HG03060 (cell line): Measurements from ENCODE around the gene NAMPT.
"Not testable (repeated sequence)": the region's sequence is repeated elsewhere in the genome, so short reads cannot be mapped to it uniquely, and the experiment has no call there.

Experiments used
- ATAC-seq: cut with Tn5 transposase; IDR thresholded peaks from one replicate; pipeline ENCODE4 v1.9.1; 2021; ENCODE audit warnings: low read depth, moderate number of reproducible peaks; ENCODE audit not compliant: unreplicated experiment

Gene NAMPT

GRCh38 chr7:106305732-106306131, 20.9 kb upstream of the NAMPT start:
- ATAC-seq: no peak

- no peak for ATAC-seq
Observed at GRCh38 chr7:106304568-106304967, 19.8 kb upstream of the NAMPT start.

DNA sequence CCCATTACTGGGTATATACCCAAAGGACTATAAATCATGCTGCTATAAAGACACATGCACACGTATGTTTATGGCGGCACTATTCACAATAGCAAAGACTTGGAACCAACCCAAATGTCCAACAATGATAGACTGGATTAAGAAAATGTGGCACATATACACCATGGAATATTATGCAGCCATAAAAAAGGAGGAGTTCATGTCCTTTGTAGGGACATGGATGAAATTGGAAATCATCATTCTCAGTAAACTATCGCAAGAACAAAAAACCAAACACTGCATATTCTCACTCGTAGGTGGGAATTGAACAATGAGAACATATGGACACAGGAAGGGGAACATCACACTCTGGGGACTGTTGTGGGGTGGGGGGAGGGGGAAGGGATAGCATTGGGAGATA, 13.8 kb upstream of the NAMPT start:
- not testable (repeated sequence) for ATAC-seq

DNA sequence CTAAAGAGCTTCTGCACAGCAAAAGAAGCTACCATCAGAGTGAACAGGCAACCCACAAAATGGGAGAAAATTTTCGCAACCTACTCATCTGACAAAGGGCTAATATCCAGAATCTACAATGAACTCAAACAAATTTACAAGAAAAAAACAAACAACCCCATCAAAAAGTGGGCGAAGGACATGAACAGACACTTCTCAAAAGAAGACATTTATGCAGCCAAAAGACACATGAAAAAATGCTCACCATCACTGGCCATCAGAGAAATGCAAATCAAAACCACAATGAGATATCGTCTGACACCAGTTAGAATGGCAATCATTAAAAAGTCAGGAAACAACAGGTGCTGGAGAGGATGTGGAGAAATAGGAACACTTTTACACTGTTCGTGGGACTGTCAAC, 13.4 kb upstream of the NAMPT start:
- ATAC-seq: not testable (repeated sequence)

DNA sequence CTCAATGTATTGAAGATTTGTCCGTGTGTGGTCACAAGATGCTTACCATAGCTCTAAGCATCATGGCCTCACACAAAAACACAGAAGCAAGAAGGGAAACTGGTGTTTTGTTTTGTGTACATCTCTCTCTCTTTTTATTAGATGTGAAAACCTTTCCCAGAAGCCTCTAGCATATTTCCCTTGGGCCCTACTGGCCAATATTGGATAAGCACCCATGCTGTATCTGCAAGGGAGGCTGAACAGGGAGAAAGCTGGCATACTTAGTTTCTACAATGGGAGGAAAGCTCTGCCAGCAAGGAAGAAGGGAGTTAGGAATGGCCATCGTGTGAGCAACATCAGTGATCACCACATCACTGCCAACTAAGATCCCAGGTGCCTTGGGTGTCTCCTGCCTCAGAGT, 9.6 kb upstream of the NAMPT start:
- no peak for ATAC-seq

- ATAC-seq: no peak
Observed at GRCh38 chr7:106291247-106291646, 6.5 kb upstream of the NAMPT start.

DNA sequence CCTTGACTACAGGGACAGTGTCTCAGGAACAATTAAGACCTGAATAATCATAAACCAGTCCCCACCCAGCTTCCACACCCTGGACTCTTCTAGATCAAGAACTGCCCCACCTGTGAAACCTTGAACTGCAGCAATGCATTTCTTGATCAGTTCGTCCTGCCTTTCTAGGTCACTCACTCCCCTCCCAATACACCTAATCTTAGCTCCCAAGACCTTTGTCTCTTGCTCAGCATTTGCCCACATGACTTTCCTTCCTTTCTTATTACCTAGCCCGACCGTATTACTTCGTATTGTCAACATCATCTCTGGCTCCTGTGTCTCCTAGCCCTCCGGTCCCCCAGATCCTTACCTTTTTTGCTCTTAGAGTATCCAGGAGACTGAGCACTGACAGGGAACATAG, 5.5 kb upstream of the NAMPT start:
- no peak for ATAC-seq

GRCh38 chr7:106289848-106290247, 5.1 kb upstream of the NAMPT start:
- ATAC-seq: no peak

GRCh38 chr7:106288263-106288662, 3.5 kb upstream of the NAMPT start:
- ATAC-seq: no peak

DNA sequence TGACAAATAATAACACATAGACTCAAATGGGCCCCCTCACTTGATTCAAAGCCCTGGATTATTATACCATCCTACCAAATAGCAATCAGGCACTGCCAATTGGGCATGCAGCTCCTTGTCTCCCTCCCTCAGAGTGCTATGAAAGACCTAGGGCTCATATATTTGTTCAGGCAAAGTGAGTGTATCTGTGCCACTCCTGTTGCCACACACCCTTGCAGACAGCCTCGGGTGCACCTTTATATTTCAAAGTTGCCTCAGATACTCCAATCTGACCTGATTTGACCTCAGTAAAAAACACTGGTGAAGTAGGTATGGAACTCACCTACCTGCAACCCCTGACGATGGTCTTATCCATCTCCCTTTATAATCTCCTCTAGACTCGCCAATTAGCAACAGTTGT, 3.0 kb upstream of the NAMPT start:
- no peak for ATAC-seq

GRCh38 chr7:106285855-106286492, 1.2 kb upstream of the NAMPT start:
- ATAC-seq: peak; percentile 36

DNA sequence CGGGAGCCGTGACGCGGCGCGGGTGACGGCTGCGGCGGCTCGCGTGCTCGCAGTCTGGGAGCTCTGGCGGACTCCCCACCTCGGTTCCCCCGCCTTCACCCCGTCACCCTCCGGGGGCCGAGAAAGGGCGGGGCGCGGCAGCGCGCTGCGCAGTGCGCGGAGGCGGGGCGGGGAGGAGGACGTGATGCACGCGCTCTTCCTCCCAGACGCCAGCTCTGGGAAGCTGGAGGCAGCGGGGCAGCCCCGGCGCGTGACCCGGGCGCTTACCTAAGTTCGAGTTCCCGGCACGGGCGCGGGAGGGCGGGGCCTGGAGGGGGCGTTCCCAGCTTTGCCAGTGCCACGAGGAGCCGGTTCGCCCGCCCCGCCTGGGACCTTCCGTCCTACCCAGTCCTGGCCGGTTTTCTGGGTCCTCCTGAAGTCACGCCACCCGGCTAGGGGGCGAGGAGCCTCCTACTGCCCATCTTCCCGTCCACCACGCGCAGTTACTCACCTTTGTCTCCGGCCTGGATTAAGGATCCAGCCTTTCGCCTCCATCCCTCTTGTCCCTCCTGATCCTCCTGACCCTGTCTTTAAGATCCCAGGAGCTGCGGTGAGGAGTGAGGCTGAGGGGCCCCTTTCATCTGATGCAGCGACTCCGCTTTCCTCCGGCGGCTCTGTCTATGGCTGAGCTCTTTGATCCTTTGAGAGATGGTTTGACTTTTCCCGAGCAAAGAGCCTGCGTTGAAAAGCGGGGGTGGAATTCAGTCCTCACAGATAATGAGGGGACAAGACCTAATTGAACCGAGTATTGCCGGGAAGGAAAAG, 470 bp upstream of the NAMPT start:
- ATAC-seq: peak; percentile 48

DNA sequence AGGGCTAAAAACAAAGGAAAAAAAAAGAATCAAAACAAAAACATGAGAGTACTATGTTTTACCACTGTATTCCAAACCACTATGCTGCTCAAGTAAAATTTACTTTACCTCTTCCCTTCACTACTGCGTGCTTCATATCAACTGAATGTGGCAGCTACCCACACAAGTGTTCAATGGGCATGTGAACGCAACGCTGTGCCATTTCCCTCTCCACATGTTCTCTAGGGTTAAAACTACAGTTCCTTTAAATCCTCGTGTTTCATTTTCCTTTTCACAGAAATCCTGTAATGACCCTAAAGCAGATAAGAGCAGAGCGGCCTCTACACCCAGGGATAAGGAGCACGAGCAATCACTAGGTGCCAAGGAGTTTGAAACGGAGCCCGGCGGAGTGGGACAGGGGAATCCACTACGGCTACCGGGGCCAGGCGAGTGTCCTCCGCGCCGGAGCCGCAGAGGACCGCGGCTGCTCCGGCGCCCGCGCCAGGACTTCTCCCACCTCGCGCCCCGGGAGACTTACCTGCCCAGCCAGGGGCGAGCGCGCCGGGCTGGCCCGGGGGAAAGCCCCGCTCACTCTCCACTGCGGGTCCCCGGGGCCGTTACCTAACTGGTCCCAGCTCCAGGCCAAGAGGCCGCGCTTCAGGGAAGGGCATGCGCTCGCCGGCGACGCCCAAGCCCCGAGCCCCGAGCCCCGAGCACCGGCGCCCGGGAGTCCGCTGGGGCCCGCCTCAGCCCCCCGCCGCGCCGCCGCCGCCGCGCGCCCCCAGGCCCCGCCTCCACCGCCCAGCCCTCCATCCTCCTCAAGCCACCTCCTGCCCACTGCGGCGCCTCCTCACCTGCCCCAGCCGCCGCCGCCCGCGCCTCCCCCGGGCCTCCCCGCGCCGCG, 711 bp downstream of the NAMPT start:
- no peak for ATAC-seq

DNA sequence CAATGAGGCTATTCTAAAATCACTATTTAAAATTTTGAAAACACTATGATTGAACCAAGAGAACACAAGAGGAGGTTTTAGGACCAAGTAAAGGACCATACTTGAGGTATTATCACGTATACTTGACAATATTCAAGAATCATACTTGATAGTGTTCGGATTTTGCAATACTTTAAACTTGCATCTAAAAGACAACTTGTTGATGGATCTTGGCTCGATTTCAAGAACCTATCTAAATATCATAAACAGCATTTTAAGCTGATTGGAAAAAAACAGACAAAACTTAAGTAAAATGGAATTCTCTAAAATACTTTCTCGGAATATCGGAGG, 1.3 kb downstream of the NAMPT start:
- ATAC-seq: no peak

GRCh38 chr7:106282852-106283251, 1.9 kb downstream of the NAMPT start:
- ATAC-seq: no peak

- ATAC-seq: no peak
Observed at GRCh38 chr7:106282390-106282789, 2.4 kb downstream of the NAMPT start.

- no peak for ATAC-seq
Observed at GRCh38 chr7:106281585-106282318, 3.0 kb downstream of the NAMPT start.

GRCh38 chr7:106281127-106281526, 3.7 kb downstream of the NAMPT start:
- no peak for ATAC-seq

DNA sequence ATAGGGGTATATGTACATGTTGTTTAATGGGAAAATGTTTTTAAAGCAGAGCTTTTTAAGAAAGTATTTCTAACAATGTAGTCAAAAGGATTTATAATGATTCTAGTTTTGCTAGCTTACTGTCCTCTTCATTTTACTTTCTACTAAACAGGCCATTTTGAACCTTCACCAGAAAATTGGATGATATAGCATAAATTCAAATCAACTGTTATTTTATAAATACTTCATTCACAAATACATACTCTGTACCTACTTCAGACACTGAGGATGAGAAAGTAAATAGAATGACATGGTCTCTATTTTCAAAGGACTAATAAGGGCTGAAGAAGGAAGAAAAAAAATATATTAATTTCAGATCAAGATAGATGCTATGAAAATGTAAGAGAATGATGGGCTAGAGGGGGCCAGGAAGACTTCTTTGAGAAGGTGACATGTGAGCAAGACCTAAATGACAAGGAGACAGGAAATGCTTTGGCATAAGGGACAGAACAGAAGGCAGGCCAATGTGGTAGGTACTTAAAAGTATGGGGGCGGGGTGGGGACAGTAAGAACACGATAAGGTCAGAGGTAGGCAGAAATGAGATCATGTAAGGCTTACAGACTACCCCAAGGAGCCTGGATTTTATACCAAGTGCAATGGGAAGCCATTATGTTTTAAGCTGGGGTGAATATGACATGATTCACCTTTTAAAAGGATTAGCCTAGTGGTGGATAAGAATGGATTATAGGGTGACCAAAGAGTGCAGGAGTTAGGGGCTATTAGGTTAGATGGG, 5.2 kb downstream of the NAMPT start:
- no peak for ATAC-seq

DNA sequence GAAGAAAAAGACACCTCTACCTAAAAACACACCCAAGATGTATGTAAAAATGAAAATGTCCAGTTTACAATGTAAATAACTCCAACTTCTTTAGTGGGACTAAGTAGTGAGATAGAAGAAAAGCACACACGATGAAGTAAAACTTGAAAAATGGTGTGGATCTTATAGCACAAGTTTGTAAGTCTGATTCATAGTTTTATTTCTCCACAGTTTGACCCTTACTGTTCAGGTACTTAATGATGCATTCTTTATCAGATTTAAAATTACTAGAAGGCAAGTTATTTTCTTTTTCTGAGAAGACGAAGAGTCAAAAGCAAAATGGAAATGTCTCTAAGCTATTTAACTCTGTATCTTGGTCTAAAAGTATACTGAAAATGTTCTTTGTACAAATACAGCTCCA, 6.1 kb downstream of the NAMPT start:
- ATAC-seq: no peak
